ENCODE data around the gene LEFTY2. TPM values are rescaled to one million over a fixed set of nuclear protein-coding genes. Genes with fewer than 3 reads are reported as not detected.

Gene LEFTY2
- total and polyA plus RNA-seq, 2 donors (not counting 3 experiments of a cell fraction or from before 2014, with no cell fraction given): 0.06 TPM; not detected in 1

DNA sequence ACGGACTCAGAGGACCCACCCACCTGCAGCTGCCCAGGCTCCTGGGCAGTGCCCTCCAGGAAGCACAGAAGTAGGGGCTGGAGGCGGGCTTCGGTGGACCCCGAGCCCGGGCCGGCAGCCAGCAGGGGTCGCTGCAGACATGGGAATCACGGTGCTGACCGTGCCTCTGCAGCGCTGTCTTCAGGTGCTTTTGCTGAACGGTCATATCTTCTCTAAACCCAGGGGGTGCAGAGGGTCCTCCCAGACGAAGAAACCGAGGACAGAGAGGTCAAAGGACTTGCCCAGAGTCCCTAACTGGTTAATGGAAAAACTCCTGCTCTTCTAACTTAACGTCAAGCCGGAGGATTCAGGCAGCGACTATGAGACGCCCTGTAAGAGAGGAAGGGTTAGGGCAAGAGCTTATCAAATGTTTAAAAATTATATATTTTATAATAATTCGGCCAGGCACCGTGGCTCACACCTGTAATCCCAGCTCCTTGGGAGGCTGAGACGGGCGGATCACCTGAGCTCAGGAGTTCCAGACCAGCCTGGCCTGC lies 21.5 kb upstream of the LEFTY2 start:
- no peak overlapping the region for H3K4me2 ChIP-seq (ENCODE audit: insufficient read depth, low read length)
- CTCF ChIA-PET: interaction anchor here (0.6 to 3.0 kb wide), 17 partner anchors 9 to 427 kb away, joined by 3 to 10 read pairs (median 3); partner anchors contain the start of genes H3-3A, SRP9 and TMEM63A
- POLR2A ChIA-PET: no interaction called here
- no peaks in the 10 kb centered on the region for H4K20me1 ChIP-seq (replicated peaks; ENCODE audit: control insufficient read depth, extremely low read depth, insufficient read depth, low read length)
- TF ChIP-seq, protein P1, sequence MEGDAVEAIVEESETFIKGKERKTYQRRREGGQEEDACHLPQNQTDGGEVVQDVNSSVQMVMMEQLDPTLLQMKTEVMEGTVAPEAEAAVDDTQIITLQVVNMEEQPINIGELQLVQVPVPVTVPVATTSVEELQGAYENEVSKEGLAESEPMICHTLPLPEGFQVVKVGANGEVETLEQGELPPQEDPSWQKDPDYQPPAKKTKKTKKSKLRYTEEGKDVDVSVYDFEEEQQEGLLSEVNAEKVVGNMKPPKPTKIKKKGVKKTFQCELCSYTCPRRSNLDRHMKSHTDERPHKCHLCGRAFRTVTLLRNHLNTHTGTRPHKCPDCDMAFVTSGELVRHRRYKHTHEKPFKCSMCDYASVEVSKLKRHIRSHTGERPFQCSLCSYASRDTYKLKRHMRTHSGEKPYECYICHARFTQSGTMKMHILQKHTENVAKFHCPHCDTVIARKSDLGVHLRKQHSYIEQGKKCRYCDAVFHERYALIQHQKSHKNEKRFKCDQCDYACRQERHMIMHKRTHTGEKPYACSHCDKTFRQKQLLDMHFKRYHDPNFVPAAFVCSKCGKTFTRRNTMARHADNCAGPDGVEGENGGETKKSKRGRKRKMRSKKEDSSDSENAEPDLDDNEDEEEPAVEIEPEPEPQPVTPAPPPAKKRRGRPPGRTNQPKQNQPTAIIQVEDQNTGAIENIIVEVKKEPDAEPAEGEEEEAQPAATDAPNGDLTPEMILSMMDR (IDR thresholded peaks at IDR 0.05; ENCODE audit: extremely low read depth in 1 of 2, insufficient read depth in 1 of 2, low read depth in 1 of 2, low read length in 2 of 2): peak; percentile 78 to 90
- no peak for TF ChIP-seq POLR2AphosphoS5 (IDR thresholded peaks at IDR 0.05; ENCODE audit: insufficient read depth, low read depth, low read length)
- TF ChIP-seq, protein P2, sequence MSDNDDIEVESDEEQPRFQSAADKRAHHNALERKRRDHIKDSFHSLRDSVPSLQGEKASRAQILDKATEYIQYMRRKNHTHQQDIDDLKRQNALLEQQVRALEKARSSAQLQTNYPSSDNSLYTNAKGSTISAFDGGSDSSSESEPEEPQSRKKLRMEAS (IDR thresholded peaks at IDR 0.05; ENCODE audit: insufficient read depth, insufficient read length): no peak
- dilution Hi-C loops (cut with MboI; ENCODE audit: extremely low pct_ligation_motif_present, low sequenced_read_pairs) (no loop called here), intact Hi-C loops (cut with micrococcal nuclease) (loop anchor here (1.0 kb wide), 2 partner anchors 38 to 42 kb away; partner anchors contain the start of gene PYCR2)
- H3K79me2 ChIP-seq (ENCODE audit: control insufficient read depth, insufficient read depth, low read length): no peaks in the 10 kb centered on the region
- peak overlapping the region; percentile 57 for H2AFZ ChIP-seq (ENCODE audit: low read depth, low read length)
- no peaks in the 10 kb centered on the region for H3K4me1 ChIP-seq (ENCODE audit: control insufficient read depth, extremely low read depth, insufficient read depth, low read length)
- no peak overlapping the region for H3K27ac ChIP-seq (ENCODE audit: insufficient read depth, low read depth, low read length)
- H3K9me1 ChIP-seq (replicated peaks; ENCODE audit: control insufficient read depth, extremely low read depth, insufficient read depth, low read length): no peaks in the 10 kb centered on the region
- no peaks in the 10 kb centered on the region for H3K36me3 ChIP-seq (ENCODE audit: control insufficient read depth in 2 of 2, extremely low read depth in 1 of 2, insufficient read depth in 2 of 2, low read length in 2 of 2)
- no peaks in the 10 kb centered on the region for H3K9me3 ChIP-seq (replicated peaks; ENCODE audit: control insufficient read depth, insufficient read depth, low read length)
- DNase-seq (ENCODE audit: low read depth, low spot score) (peak; percentile 35), FAIRE-seq (peak; percentile 18)
- no peak overlapping the region for H3K4me3 ChIP-seq (replicated peaks in 1 of 3; ENCODE audit: insufficient read depth in 1 of 3, low read depth in 1 of 3, low read length in 3 of 3)
- peaks cover 0 to 5% of the 10 kb centered on the region in 2 experiments for H3K27me3 ChIP-seq (ENCODE audit: control insufficient read depth in 2 of 2, insufficient read depth in 2 of 2, low read length in 2 of 2)
- no peak overlapping the region for H3K9ac ChIP-seq (replicated peaks; ENCODE audit: extremely low read depth, insufficient read depth, low read length)
- BruUV-seq (replicated peaks): no TSS peak
